Vagina (tissue), 2 donors: Measurements from ENCODE around the gene ROCK2.

Experiments
- CTCF ChIP-seq, 3 experiments: fragments of 450-650 bp in 2 of 3; fragments of 200-600 bp in 1 of 3; sonication (generic) in 1 of 3; IDR thresholded peaks; one replicate each; pipeline ENCODE4 v1.5.1; 2017 to 2019; ENCODE audit warnings: antibody characterized with exemption in 3 of 3, mild to moderate bottlenecking in 2 of 3, moderate library complexity in 2 of 3
- POLR2A ChIP-seq, 2 donors: fragments of 450-650 bp; IDR thresholded peaks; one replicate each; pipeline ENCODE4 v1.6.1; 2017; ENCODE audit warnings: antibody characterized with exemption in 2 of 2, mild to moderate bottlenecking in 2 of 2, moderate library complexity in 2 of 2
- POLR2AphosphoS5 ChIP-seq, 2 donors: sonication (generic); formaldehyde crosslinking; IDR thresholded peaks; one replicate each; pipeline ENCODE4 v1.9.0; 2017; ENCODE audit warnings: antibody characterized with exemption in 2 of 2, mild to moderate bottlenecking in 2 of 2, low read depth in 1 of 2; ENCODE audit not compliant: insufficient read depth in 1 of 2

DNA sequence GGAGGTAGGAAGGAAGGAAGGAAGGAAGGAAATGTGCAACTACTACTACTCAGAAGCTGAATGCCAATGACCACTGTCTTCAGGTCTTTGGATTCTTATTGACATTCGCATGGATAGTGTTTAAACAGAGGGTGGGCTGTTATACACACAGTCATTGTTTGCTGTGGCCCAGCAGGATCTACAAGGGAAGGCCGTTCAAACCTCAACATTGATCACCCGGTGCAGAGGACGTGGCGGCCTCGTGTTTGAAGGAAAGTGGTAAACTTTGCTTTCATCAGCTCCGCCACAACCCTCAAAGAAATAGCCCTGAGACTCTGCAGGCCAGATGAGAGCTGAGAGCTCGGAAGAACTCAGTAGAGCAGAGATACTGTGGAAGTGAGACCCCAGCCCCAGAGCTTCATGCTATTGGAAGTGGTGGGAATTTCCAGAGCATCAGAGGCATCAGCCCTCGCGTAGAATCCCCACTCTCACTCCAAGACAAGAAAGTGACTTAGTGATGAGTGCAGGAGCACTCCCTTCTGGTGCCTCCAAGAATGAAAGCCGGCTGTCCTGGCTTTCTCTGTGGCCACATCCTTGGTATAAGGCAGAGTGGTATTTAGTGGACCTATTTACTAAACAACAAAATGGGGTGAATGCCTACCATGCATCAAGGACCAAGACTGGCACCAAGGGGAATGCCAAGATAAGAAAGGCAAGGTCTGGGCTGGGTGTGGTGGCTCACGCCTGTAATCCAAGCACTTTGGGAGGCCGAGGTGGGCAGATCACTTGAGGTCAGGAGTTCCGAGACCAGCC is 10.1 kb upstream of the ROCK2 start:
- TF ChIP-seq POLR2AphosphoS5 (IDR thresholded peaks at IDR 0.05; ENCODE audit: insufficient read depth in 1 of 2, low read depth in 1 of 2): no peak
- TF ChIP-seq CTCF (IDR thresholded peaks at IDR 0.05): no peak
- TF ChIP-seq POLR2A (IDR thresholded peaks at IDR 0.05): no peak
